ENCODE results near the gene KDM4B.

KDM4B gene

DNA sequence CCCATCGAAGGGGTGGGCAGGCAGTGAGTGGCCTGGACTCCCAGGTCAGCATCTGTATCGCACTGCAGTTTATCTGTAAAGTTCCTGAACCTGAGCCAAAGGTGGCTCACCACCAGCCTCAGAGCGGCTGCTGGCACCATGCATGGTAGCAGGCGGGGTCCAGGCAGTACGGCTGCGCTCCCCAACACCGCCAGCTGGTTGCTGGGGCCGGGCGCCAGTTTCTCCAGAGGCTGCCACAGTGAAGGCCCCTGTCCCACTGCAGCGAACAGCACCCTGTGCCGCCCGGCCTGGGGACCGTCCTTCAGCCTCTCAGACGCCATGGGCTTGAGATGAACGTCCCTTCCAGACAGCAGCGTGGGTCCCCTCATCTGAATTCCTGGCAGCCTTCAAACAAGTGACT, 109.8 kb downstream of the KDM4B start:
- Histone ChIP-seq H3K9ac (ENCODE audit: low read length) (no peak overlapping the region), H3K36me3 (ENCODE audit: control insufficient read depth, insufficient read depth, low read length) (peaks cover 24% of the 10 kb centered on the region), H3K4me3 (ENCODE audit: low read length) (no peak overlapping the region), H3K27me3 (ENCODE audit: control insufficient read depth, insufficient read depth, low read length) (no peaks in the 10 kb centered on the region), H3K4me1 (ENCODE audit: control insufficient read depth, insufficient read depth, low read length) (no peaks in the 10 kb centered on the region), H3K27ac (ENCODE audit: low read depth, low read length) (no peak overlapping the region)

DNA sequence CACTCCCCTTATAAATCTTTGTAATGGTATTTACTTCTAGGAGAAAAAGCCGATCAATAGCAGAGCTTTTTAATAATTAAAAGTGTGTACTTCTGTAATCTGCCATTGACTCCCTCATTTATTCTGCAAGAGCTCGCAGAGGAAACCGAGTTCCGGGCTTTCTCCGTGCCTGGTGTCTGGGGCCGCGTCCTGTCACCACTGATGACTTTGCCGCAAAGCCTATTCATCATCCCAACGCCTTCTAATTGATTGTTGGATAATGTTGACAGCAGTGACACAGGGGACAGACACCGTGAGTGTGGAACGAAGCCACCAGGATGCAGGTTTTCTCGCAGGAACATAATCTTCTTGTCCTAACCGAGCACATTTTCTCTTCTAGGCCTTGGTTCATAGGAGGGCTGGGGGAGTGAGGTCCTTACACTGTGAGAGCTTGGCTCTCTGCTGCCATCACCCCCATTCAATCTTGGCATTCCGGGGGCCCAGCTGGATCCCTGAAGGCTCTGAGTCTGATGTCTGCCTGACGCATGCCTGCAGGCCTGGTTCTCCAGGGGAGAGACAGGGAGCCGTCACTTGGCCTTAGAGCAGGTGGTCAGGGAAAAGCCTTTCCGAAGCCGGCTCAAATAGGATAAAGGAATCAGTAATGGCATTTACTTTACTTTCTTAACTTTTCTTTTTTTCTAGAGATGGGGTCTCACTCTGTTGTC, 110.3 kb downstream of the KDM4B start:
- H3K27ac ChIP-seq (ENCODE audit: low read depth, low read length), result no peak overlapping the region
- no peaks in the 10 kb centered on the region for H3K27me3 ChIP-seq (ENCODE audit: control insufficient read depth, insufficient read depth, low read length)
- peaks cover 24% of the 10 kb centered on the region for H3K36me3 ChIP-seq (ENCODE audit: control insufficient read depth, insufficient read depth, low read length)
- H3K4me3 ChIP-seq (ENCODE audit: low read length), result no peak overlapping the region
- H3K9ac ChIP-seq (ENCODE audit: low read length), result no peak overlapping the region
- H3K4me1 ChIP-seq (ENCODE audit: control insufficient read depth, insufficient read depth, low read length), result no peaks in the 10 kb centered on the region

DNA sequence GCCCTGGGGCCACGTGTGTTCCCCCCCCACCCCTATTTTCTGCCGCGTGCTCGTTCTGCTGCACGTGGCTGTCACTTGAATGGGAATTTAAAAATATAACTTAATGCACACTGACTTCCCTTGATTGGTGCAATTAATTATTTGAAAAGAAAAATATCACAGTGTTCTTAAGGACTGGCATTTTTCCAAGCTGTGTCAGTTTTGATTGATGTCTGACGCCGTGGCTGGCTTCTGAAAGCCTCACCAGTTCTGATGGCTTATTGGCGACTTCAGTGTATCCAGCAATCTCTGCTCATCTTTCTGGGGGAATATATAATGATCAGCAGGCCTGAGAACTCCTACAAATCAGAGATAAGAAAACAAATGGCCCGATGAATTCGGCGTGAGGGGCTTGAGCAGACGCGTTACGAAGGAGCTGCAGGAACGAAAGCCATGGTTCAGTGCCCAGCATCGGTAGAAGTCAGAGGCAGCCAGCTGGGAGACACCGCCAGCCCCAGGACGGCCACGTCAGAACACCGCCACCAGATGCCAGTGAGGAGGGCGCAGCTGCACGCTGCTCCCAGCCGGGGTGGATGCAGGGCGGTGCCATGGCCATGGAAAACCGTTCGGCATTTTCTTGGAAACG, 111.2 kb downstream of the KDM4B start:
- Histone ChIP-seq H3K4me3 (ENCODE audit: low read length) (no peak overlapping the region), H3K27ac (ENCODE audit: low read depth, low read length) (no peak overlapping the region), H3K9ac (ENCODE audit: low read length) (no peak overlapping the region), H3K27me3 (ENCODE audit: control insufficient read depth, insufficient read depth, low read length) (no peaks in the 10 kb centered on the region), H3K36me3 (ENCODE audit: control insufficient read depth, insufficient read depth, low read length) (peaks cover 24% of the 10 kb centered on the region), H3K4me1 (ENCODE audit: control insufficient read depth, insufficient read depth, low read length) (no peaks in the 10 kb centered on the region)

DNA sequence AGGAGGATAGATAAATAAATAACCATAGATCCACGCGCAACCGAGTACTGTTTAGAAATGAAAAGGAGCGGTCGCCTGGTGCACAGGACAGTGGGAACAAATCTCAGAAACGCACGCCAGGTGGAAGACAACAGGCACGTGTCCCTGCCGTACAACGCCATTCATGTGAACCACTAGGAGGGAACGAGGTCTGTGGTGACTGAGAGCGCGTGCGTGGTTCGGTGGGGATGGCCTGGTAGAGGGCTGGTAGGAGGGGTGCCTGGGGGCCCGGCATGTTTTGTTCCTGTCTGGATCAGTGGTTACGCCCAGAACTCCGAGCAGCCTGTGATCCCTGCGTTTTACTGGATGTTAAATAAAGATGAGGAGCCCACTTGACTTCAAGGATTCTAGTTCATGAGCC, 111.9 kb downstream of the KDM4B start:
- H3K4me1 ChIP-seq (ENCODE audit: control insufficient read depth, insufficient read depth, low read length), result no peaks in the 10 kb centered on the region
- no peak overlapping the region for H3K4me3 ChIP-seq (ENCODE audit: low read length)
- peaks cover 24% of the 10 kb centered on the region for H3K36me3 ChIP-seq (ENCODE audit: control insufficient read depth, insufficient read depth, low read length)
- no peak overlapping the region for H3K27ac ChIP-seq (ENCODE audit: low read depth, low read length)
- H3K27me3 ChIP-seq (ENCODE audit: control insufficient read depth, insufficient read depth, low read length), result no peaks in the 10 kb centered on the region
- H3K9ac ChIP-seq (ENCODE audit: low read length), result no peak overlapping the region

DNA sequence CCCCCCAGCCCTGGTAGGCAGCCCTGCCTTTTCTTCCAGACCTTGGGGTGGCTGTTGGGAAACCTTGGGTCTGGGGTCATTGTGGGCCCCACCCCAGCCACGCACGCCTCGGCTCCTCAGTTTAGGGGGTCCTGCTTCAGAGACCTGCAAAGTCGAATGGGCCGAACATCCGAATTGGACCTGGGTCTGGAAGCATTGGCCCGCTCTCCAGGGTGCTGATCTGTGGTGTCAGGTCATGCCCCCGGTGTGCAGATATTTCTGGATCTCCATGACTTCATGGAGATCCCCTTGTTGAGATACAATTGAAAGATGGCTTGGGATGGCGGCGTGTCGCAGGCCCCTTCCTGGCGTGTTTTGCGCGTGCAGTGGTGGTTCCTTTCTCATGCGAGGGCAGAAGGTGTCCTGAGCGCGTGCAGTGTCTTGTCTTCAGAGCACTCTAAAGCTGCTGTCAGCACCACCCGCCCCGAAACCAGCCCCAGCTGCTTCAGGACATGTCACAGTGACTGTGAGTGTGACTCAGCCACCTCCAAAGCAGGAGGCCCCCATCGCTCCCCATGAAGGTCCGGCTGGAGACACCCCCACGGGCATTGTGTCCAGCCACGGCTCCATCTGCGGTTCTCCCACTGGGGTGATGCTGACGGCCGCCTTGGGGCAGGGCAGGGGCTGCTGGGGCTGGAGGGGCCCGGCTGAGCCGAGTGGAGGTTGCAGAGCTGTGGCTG, 112.7 kb downstream of the KDM4B start:
- H3K36me3 ChIP-seq (ENCODE audit: control insufficient read depth, insufficient read depth, low read length), result peaks cover 28% of the 10 kb centered on the region
- H3K4me3 ChIP-seq (ENCODE audit: low read length), result no peak overlapping the region
- no peaks in the 10 kb centered on the region for H3K27me3 ChIP-seq (ENCODE audit: control insufficient read depth, insufficient read depth, low read length)
- no peak overlapping the region for H3K27ac ChIP-seq (ENCODE audit: low read depth, low read length)
- H3K4me1 ChIP-seq (ENCODE audit: control insufficient read depth, insufficient read depth, low read length), result no peaks in the 10 kb centered on the region
- no peak overlapping the region for H3K9ac ChIP-seq (ENCODE audit: low read length)

DNA sequence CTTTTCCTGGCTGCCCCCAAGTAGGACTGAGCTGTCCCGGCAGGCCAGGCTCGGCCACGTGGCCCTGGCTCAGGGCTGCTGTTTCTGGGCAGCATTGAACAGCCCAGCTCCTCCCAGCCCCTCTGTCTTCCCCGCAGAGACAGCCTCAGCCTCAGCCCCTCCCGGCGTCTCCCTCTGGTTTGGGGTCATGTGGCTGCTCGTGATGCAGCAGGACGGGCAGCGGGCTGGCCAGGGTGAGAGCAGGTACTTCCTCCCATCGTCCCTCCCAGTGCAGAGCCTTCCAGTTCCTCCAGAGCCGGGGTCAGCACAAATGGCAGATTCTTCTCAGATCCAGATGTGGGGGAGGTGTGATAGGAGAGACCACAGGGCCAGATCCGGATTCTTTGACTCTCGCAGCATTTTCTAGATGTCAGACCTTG, 114.6 kb downstream of the KDM4B start:
- H3K4me1 ChIP-seq (ENCODE audit: control insufficient read depth, insufficient read depth, low read length), result no peaks in the 10 kb centered on the region
- no peak overlapping the region for H3K27ac ChIP-seq (ENCODE audit: low read depth, low read length)
- no peak overlapping the region for H3K4me3 ChIP-seq (ENCODE audit: low read length)
- no peaks in the 10 kb centered on the region for H3K27me3 ChIP-seq (ENCODE audit: control insufficient read depth, insufficient read depth, low read length)
- H3K36me3 ChIP-seq (ENCODE audit: control insufficient read depth, insufficient read depth, low read length), result peaks cover 25% of the 10 kb centered on the region
- no peak overlapping the region for H3K9ac ChIP-seq (ENCODE audit: low read length)

DNA sequence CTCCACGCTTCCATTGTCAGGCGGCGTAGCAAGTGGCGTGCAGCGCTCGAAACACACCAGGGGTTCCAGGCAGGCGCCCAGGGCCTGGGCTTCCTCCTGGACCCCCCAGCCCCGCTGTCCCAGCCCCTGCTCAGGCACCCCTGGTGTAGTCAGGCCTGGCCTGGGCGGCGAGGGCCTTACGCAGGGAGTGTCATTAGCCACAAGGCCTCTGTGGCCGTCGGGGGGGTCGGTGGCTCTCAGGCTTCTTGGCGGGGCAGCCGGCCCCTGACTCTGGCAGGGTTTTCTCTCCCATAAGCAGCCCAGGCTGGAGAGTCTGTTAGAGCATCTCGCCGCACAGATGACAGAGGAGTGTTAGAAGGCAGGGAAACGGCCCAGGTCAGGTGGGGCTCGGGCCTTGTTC, 116.7 kb downstream of the KDM4B start:
- H3K27me3 ChIP-seq (ENCODE audit: control insufficient read depth, insufficient read depth, low read length), result no peaks in the 10 kb centered on the region
- H3K4me3 ChIP-seq (ENCODE audit: low read length), result no peak overlapping the region
- H3K4me1 ChIP-seq (ENCODE audit: control insufficient read depth, insufficient read depth, low read length), result peaks cover under 1% of the 10 kb centered on the region
- no peak overlapping the region for H3K9ac ChIP-seq (ENCODE audit: low read length)
- H3K27ac ChIP-seq (ENCODE audit: low read depth, low read length), result no peak overlapping the region
- peaks cover 15% of the 10 kb centered on the region for H3K36me3 ChIP-seq (ENCODE audit: control insufficient read depth, insufficient read depth, low read length)

DNA sequence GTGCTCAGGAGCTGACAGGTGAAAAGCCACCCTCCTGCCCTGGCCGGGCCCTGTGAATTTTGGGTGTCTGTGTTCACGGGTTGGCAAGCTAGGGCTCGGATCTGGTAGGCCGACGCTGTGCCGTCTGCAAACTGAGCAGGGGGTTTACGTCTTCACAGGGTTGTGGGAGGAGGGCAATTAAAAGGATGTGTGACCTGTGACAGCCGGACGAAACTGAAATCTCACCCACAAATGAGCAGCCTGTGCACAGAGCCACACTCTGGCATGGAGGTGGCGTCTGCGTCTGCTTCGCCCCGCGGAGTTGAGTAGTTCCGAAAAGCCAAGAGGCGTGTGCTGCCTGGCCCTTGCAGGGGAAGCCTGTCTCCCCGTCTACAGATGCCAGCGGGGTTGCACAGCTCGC, 117.3 kb downstream of the KDM4B start:
- peaks cover 10% of the 10 kb centered on the region for H3K36me3 ChIP-seq (ENCODE audit: control insufficient read depth, insufficient read depth, low read length)
- peaks cover 7% of the 10 kb centered on the region for H3K4me1 ChIP-seq (ENCODE audit: control insufficient read depth, insufficient read depth, low read length)
- H3K9ac ChIP-seq (ENCODE audit: low read length), result no peak overlapping the region
- H3K27me3 ChIP-seq (ENCODE audit: control insufficient read depth, insufficient read depth, low read length), result no peaks in the 10 kb centered on the region
- H3K4me3 ChIP-seq (ENCODE audit: low read length), result no peak overlapping the region
- no peak overlapping the region for H3K27ac ChIP-seq (ENCODE audit: low read depth, low read length)

DNA sequence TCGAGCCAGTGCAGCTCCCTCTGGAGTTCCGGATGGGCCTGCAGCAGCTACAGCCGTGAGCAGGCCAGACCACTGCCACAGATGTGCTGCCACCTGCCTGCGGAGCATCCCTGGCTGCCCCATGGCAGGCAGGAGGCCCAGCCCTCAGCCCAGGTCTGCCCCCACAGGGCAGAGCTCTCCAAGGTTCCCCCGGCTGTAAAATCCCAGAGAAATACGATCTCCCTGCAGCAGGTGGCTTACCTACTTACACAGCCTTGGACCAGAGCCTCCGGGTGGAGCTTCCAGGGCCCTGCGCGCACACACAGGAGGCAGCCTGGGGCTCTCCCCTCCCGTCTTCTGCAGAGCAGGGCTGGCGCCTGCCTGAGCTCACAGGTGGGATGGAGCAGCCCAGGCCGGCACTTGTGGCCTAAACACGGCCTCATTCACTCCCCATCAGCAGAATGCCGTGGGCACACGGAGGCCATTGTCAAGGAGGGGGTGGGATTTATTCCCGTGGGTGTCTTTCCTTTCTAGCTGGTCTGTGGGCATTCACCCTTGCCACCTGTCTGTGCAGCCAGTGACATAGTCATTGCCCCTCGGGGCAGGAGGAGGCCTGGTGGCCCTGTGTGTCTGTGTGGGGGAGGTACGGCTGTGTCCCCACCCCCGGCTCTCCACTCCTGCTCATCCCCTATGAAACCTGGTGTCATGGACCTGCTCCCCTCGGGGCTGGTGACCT, 118.0 kb downstream of the KDM4B start:
- Histone ChIP-seq H3K27ac (ENCODE audit: low read depth, low read length) (no peak overlapping the region), H3K4me1 (ENCODE audit: control insufficient read depth, insufficient read depth, low read length) (peaks cover 13% of the 10 kb centered on the region), H3K4me3 (ENCODE audit: low read length) (no peak overlapping the region), H3K27me3 (ENCODE audit: control insufficient read depth, insufficient read depth, low read length) (no peaks in the 10 kb centered on the region), H3K36me3 (ENCODE audit: control insufficient read depth, insufficient read depth, low read length) (peaks cover 7% of the 10 kb centered on the region), H3K9ac (ENCODE audit: low read length) (no peak overlapping the region)

DNA sequence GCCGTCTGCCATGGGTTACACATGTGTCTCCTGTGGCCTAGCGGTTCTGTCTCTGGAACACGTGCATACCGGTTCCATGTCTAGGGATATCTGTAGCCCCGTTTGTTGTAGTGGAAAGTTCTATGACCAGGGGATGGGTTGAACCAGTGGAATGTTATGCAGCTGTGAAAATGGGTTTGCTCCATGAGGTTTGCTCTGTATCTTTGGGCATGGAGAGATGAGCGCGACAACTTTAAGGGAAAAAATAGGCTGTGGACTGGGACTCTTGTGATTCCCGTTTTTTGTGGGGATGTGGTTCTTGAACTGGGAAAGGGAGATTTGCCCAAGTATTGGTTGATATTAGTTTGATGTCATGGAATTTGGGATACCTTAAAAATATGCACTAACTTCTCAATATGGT, 120.4 kb downstream of the KDM4B start:
- Histone ChIP-seq H3K9ac (ENCODE audit: low read length) (no peak overlapping the region), H3K36me3 (ENCODE audit: control insufficient read depth, insufficient read depth, low read length) (peaks cover 4% of the 10 kb centered on the region), H3K4me1 (ENCODE audit: control insufficient read depth, insufficient read depth, low read length) (peaks cover 17% of the 10 kb centered on the region), H3K27ac (ENCODE audit: low read depth, low read length) (no peak overlapping the region), H3K27me3 (ENCODE audit: control insufficient read depth, insufficient read depth, low read length) (no peaks in the 10 kb centered on the region), H3K4me3 (ENCODE audit: low read length) (no peak overlapping the region)

DNA sequence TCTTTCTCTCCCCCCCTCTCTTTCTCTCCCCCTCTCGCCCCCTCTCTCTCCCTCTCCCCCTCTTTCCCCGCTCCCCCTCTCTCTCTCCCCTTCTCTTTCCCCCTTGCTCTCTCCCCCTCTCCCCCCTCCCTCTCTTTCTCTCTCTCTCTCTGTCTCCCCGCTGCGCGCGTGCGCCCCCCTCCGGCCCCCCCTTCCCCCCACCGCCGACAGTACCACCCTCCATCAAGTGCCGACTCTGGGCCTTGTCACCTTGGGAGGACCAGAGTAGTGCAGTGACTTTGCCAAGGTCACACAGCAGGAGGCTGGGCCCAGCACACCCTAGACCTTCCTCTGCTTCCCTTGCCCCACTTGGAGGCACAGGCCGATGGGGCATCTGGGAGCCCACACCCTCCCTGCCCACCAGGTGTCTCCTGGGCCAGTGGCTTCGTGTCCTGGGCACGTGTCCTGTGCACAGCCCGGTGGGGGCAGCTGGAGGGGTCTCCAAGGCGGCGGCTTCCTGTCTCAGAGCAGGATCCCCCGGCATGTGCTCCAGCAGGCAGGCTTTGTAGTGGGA, 121.6 kb downstream of the KDM4B start:
- no peak overlapping the region for H3K9ac ChIP-seq (ENCODE audit: low read length)
- peaks cover 4% of the 10 kb centered on the region for H3K36me3 ChIP-seq (ENCODE audit: control insufficient read depth, insufficient read depth, low read length)
- H3K27ac ChIP-seq (ENCODE audit: low read depth, low read length), result peak overlapping the region; percentile 78
- H3K27me3 ChIP-seq (ENCODE audit: control insufficient read depth, insufficient read depth, low read length), result no peaks in the 10 kb centered on the region
- H3K4me1 ChIP-seq (ENCODE audit: control insufficient read depth, insufficient read depth, low read length), result peaks cover 17% of the 10 kb centered on the region
- no peak overlapping the region for H3K4me3 ChIP-seq (ENCODE audit: low read length)

DNA sequence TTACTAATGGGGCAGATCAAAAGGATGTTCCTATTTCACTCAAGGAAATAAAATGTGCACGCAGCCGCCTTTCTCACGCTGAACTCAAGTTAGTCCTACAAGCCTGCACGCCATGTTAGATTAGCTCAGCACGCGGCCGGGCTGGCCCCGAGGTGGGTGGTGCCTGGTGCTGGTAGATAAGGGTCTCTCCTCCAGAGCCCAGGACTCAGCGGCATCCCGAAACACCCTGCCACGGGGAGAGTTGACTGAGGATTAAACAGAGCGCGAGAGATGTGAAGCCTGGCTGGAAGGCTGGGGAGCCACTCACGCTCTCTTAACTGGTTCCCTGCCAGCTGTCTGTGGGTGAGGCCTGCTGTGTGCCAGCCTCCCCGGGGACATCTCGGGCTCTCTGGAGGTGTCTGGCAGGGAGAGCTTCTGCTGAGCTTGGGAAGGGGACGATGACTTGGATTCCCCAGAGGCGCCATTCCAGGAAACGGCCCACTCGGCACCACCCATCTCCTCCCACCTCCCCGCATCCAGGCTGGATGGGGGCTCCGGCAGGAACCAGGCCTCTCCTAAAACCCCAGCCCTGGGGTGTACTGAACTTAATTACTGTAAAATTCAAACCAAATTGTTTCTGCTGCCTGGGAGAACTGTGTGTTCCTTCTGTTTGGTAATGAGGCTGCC, 122.2 kb downstream of the KDM4B start:
- Histone ChIP-seq H3K27me3 (ENCODE audit: control insufficient read depth, insufficient read depth, low read length) (no peaks in the 10 kb centered on the region), H3K9ac (ENCODE audit: low read length) (no peak overlapping the region), H3K4me1 (ENCODE audit: control insufficient read depth, insufficient read depth, low read length) (peaks cover 17% of the 10 kb centered on the region), H3K4me3 (ENCODE audit: low read length) (peak overlapping the region; percentile 16), H3K36me3 (ENCODE audit: control insufficient read depth, insufficient read depth, low read length) (peaks cover 4% of the 10 kb centered on the region), H3K27ac (ENCODE audit: low read depth, low read length) (peak overlapping the region; percentile 78)

All from rectal smooth muscle tissue (tissue), 1 donor.